Panc1 (cell line): Measurements from ENCODE around the gene AGAP1. TPM values are rescaled to one million over a fixed set of nuclear protein-coding genes. Genes with fewer than 3 reads are reported as not detected.
"Not testable (repeated sequence)": the region's sequence is repeated elsewhere in the genome, so short reads cannot be mapped to it uniquely, and the experiment has no call there.

Source experiments
- ATAC-seq: fragments of 200-7000 bp; cut with Tn5 transposase; 2 replicates; pipeline ENCODE4 v1.9.1; 2020; ENCODE audit warnings: mild to moderate bottlenecking, moderate library complexity
- BruUV-seq: library from RNA; stranded (reverse); fragments of 400-500 nt; replicated peaks from 2 replicates; lab custom pipeline; 2021; lab: Mats Ljungman, UMichigan
- CTCF ChIA-PET: fragments of 300-600 bp; sonication (Branson Sonifier 250); formaldehyde crosslinking; loops from one replicate; lab custom pipeline; 2022; ENCODE audit warnings: antibody characterized with exemption; lab: Charles Lee
- POLR2A ChIA-PET: fragments of 300-600 bp; sonication (Branson Sonifier 250); formaldehyde crosslinking; loops from one replicate; lab custom pipeline; 2022; ENCODE audit warnings: antibody characterized with exemption; lab: Charles Lee
- DNase-seq: peaks from one replicate; pipeline ENCODE4 v3.0.0-alpha.2; 2010; ENCODE audit warnings: low read depth, low spot score
- H3K27ac ChIP-seq: 2 replicates; pipeline ENCODE4 v1.5.1; 2011; ENCODE audit warnings: mild to moderate bottlenecking, low read length, inconsistent platforms
- H3K27me3 ChIP-seq: fragments of 200-500 bp; sonication (Bioruptor generic); 2 replicates; pipeline ENCODE4 v1.6.0; 2014; ENCODE audit warnings: low read length, inconsistent platforms; ENCODE audit not compliant: control insufficient read depth, insufficient read depth
- H3K36me3 ChIP-seq: fragments of 200-500 bp; sonication (Bioruptor generic); 2 replicates; pipeline ENCODE4 v1.5.1; 2014; ENCODE audit warnings: inconsistent platforms, mild to moderate bottlenecking, low read length, moderate library complexity; ENCODE audit not compliant: control insufficient read depth, insufficient read depth
- H3K4me1 ChIP-seq: 2 replicates; pipeline ENCODE4 v1.5.1; 2011; ENCODE audit warnings: inconsistent platforms, mild to moderate bottlenecking, low read length, moderate library complexity; ENCODE audit not compliant: control insufficient read depth, insufficient read depth
- H3K4me3 ChIP-seq, 2 experiments: 2 replicates each; pipeline ENCODE4 v1.5.1; 2011 to 2012; ENCODE audit warnings: low read depth in 2 of 2, low read length in 2 of 2, mild to moderate bottlenecking in 2 of 2, inconsistent platforms in 1 of 2, moderate library complexity in 1 of 2
- H3K9me3 ChIP-seq: fragments of 200-500 bp; sonication (Bioruptor generic); 2 replicates; pipeline ENCODE4 v1.5.1; 2014; ENCODE audit warnings: low read depth, mild to moderate bottlenecking, inconsistent platforms, low read length, moderate library complexity; ENCODE audit not compliant: control insufficient read depth, insufficient read depth
- CTCF ChIP-seq: fragments of 450-650 bp; IDR thresholded peaks from 2 replicates; pipeline ENCODE4 v1.5.1; 2017; ENCODE audit warnings: mild to moderate bottlenecking
- POLR2AphosphoS5 ChIP-seq: IDR thresholded peaks from 2 replicates; pipeline ENCODE4 v1.6.1; 2012; ENCODE audit warnings: mild to moderate bottlenecking, low read depth, low read length, moderate library complexity
- REST ChIP-seq, 2 experiments: IDR thresholded peaks; 2 replicates each; pipeline ENCODE4 v1.6.1; 2011 to 2012; ENCODE audit warnings: low read depth in 2 of 2, control low read depth in 1 of 2, low read length in 1 of 2, mild to moderate bottlenecking in 1 of 2, moderate library complexity in 1 of 2; ENCODE audit not compliant: insufficient read depth in 1 of 2
- SIN3A ChIP-seq: IDR thresholded peaks from 2 replicates; pipeline ENCODE4 v1.6.1; 2012; ENCODE audit warnings: low read depth, mild to moderate bottlenecking, low read length, moderate library complexity, borderline replicate concordance; ENCODE audit not compliant: insufficient read depth
- TCF7L2 ChIP-seq: IDR thresholded peaks from 2 replicates; pipeline ENCODE4 v1.6.1; 2011; ENCODE audit warnings: mild to moderate bottlenecking, low read depth, low read length, inconsistent platforms
- in situ Hi-C: cut with HindIII; loops from 2 replicates; pipeline ENCODE4 v1.10.0; 2016; ENCODE audit warnings: low sequenced_read_pairs, low pct_unique_long_range_greater_than_20kb
- intact Hi-C: fragments of 100-400 bp; cut with micrococcal nuclease; formaldehyde crosslinking; loops from one replicate; pipeline ENCODE4 v1.10.0; 2022; ENCODE audit not compliant: unreplicated experiment
- total RNA-seq: library from RNA; stranded (reverse); gene quantifications from one replicate; pipeline ENCODE4 v1.2.1, GENCODE V29; 2021; ENCODE audit not compliant: unreplicated experiment

The AGAP1 gene
- total RNA-seq, 1 experiment from 2014 or later, result 38.9 TPM

GRCh38 chr2:236061497-236061896, 567.7 kb downstream of the AGAP1 start:
- no peaks in the 10 kb centered on the region for H3K36me3 ChIP-seq
- CTCF ChIA-PET, result no interaction called here
- TF ChIP-seq REST (IDR thresholded peaks at IDR 0.05; ENCODE audit: insufficient read depth in 1 of 2, low read depth in 2 of 2, low read length in 1 of 2), result no peak
- H3K27me3 ChIP-seq, result no peaks in the 10 kb centered on the region
- no TSS peak for BruUV-seq
- in situ Hi-C loops, result no loop called here
- H3K4me3 ChIP-seq, result no peak overlapping the region
- H3K9me3 ChIP-seq, result no peaks in the 10 kb centered on the region
- POLR2A ChIA-PET, result no interaction called here
- intact Hi-C loops, result no loop called here
- no peaks in the 10 kb centered on the region for H3K4me1 ChIP-seq
- DNase-seq (no peak), ATAC-seq (no peak)
- H3K27ac ChIP-seq, result no peak overlapping the region

GRCh38 chr2:236061899-236062298, 568.1 kb downstream of the AGAP1 start:
- no peaks in the 10 kb centered on the region for H3K36me3 ChIP-seq
- ATAC-seq, result no peak
- in situ Hi-C loops, result no loop called here

GRCh38 chr2:236062806-236063205, 569.0 kb downstream of the AGAP1 start:
- H3K9me3 ChIP-seq, CTCF ChIA-PET, POLR2A ChIA-PET, in situ Hi-C loops, BruUV-seq, H3K27me3 ChIP-seq, H3K36me3 ChIP-seq, H3K27ac ChIP-seq, H3K4me3 ChIP-seq, H3K4me1 ChIP-seq, ATAC-seq, intact Hi-C loops, DNase-seq: not testable (repeated sequence)

More at GRCh38 chr2:236061899-236062298, 568.1 kb downstream of the AGAP1 start:
- Histone ChIP-seq H3K9me3 (no peaks in the 10 kb centered on the region), H3K27me3 (no peaks in the 10 kb centered on the region), H3K4me1 (no peaks in the 10 kb centered on the region), H3K4me3 (no peak overlapping the region), H3K27ac (no peak overlapping the region)
- CTCF ChIA-PET, result no interaction called here
- no peak for DNase-seq
- intact Hi-C loops, result no loop called here
- TF ChIP-seq CTCF (no peak), REST (IDR thresholded peaks at IDR 0.05; ENCODE audit: insufficient read depth in 1 of 2, low read depth in 2 of 2, low read length in 1 of 2) (no peak), TCF7L2 (no peak), POLR2AphosphoS5 (no peak), SIN3A (no peak)
- POLR2A ChIA-PET, result no interaction called here
- no TSS peak for BruUV-seq
